Measurements from ENCODE around the gene TANGO2. TPM values are rescaled to one million over a fixed set of nuclear protein-coding genes. Genes with fewer than 3 reads are reported as not detected.

TANGO2 gene
- total and polyA plus RNA-seq, 9 of the 15 experiments (the other 6 are each of a cell fraction or from before 2014, with no cell fraction given), result 15.5 to 94.9 (median 70.1) TPM

- TF ChIP-seq CHAMP1 (IDR thresholded peaks at IDR 0.05) (no peak), RFX1 (IDR thresholded peaks at IDR 0.05) (no peak), SUPT5H (IDR thresholded peaks at IDR 0.05) (0 out of 2 replicates have a peak, but pooled peaks have one; percentile 30), MTF1 (CRISPR knock-in tag; IDR thresholded peaks at IDR 0.05; ENCODE audit: borderline replicate concordance) (no peak), ZBTB49 (CRISPR knock-in tag; IDR thresholded peaks at IDR 0.05; ENCODE audit: borderline replicate concordance) (no peak), RHOXF2B (CRISPR knock-in tag; conservative IDR thresholded peaks at IDR 0.05) (no peak), ZNF717 (CRISPR knock-in tag; IDR thresholded peaks at IDR 0.05) (no peak), NKRF (IDR thresholded peaks at IDR 0.05; ENCODE audit: borderline replicate concordance) (0 out of 2 replicates have a peak, but pooled peaks have one; percentile 50), TAL1 (IDR thresholded peaks at IDR 0.05) (no peak), SP1 (CRISPR knock-in tag; IDR thresholded peaks at IDR 0.05) (no peak), OTX1 (CRISPR knock-in tag; IDR thresholded peaks at IDR 0.05) (0 out of 2 replicates have a peak, but pooled peaks have one; percentile 57), HLTF (IDR thresholded peaks at IDR 0.05) (no peak), GTF2E2 (tag; IDR thresholded peaks at IDR 0.05) (no peak), ZNF277 (CRISPR knock-in tag; IDR thresholded peaks at IDR 0.05; ENCODE audit: borderline replicate concordance) (no peak), CREB1 (IDR thresholded peaks at IDR 0.05) (no peak), CREB1 (CRISPR knock-in tag; IDR thresholded peaks at IDR 0.05) (no peak), MYBL2 (IDR thresholded peaks at IDR 0.05; ENCODE audit: low read depth) (no peak), MYBL2 (CRISPR knock-in tag; IDR thresholded peaks at IDR 0.05; ENCODE audit: borderline replicate concordance) (no peak)
- TF ChIP-seq, protein P1, sequence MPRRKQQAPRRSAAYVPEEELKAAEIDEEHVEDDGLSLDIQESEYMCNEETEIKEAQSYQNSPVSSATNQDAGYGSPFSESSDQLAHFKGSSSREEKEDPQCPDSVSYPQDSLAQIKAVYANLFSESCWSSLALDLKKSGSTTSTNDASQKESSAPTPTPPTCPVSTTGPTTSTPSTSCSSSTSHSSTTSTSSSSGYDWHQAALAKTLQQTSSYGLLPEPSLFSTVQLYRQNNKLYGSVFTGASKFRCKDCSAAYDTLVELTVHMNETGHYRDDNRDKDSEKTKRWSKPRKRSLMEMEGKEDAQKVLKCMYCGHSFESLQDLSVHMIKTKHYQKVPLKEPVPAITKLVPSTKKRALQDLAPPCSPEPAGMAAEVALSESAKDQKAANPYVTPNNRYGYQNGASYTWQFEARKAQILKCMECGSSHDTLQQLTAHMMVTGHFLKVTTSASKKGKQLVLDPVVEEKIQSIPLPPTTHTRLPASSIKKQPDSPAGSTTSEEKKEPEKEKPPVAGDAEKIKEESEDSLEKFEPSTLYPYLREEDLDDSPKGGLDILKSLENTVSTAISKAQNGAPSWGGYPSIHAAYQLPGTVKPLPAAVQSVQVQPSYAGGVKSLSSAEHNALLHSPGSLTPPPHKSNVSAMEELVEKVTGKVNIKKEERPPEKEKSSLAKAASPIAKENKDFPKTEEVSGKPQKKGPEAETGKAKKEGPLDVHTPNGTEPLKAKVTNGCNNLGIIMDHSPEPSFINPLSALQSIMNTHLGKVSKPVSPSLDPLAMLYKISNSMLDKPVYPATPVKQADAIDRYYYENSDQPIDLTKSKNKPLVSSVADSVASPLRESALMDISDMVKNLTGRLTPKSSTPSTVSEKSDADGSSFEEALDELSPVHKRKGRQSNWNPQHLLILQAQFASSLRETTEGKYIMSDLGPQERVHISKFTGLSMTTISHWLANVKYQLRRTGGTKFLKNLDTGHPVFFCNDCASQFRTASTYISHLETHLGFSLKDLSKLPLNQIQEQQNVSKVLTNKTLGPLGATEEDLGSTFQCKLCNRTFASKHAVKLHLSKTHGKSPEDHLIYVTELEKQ (CRISPR knock-in tag; IDR thresholded peaks at IDR 0.05), result no peak
Observed at GRCh38 chr22:19993926-19994325, 27.0 kb upstream of the TANGO2 start (continued).

Measured in K562 (cell line).